KMS-11 (cell line): ENCODE measurements around the gene INPP5E.

Experiments
- H2AFZ ChIP-seq: fragments of 200-600 bp; sonication (generic); 2 replicates; pipeline ENCODE4 v1.6.1; 2016; ENCODE audit warnings: antibody characterized with exemption, mixed run types, low read depth
- H3K27ac ChIP-seq: fragments of 200-600 bp; sonication (generic); 2 replicates; pipeline ENCODE4 v1.6.1; 2016; ENCODE audit warnings: mild to moderate bottlenecking, mixed run types
- H3K27me3 ChIP-seq: fragments of 200-600 bp; sonication (generic); 2 replicates; pipeline ENCODE4 v1.6.1; 2017; ENCODE audit warnings: mild to moderate bottlenecking, low read depth, mixed run types, moderate library complexity; ENCODE audit not compliant: insufficient read depth
- H3K36me3 ChIP-seq: fragments of 200-600 bp; sonication (generic); 2 replicates; pipeline ENCODE4 v1.6.1; 2017; ENCODE audit warnings: mild to moderate bottlenecking, mixed run types; ENCODE audit not compliant: insufficient read depth
- H3K4me1 ChIP-seq: fragments of 200-600 bp; sonication (generic); 2 replicates; pipeline ENCODE4 v1.6.1; 2016; ENCODE audit warnings: mild to moderate bottlenecking, low read depth, mixed run types; ENCODE audit not compliant: poor library complexity, severe bottlenecking
- H3K4me2 ChIP-seq: fragments of 200-600 bp; sonication (generic); 2 replicates; pipeline ENCODE4 v1.7.0; 2016; ENCODE audit warnings: mild to moderate bottlenecking, mixed run types
- H3K4me3 ChIP-seq: fragments of 200-600 bp; sonication (generic); IDR thresholded peaks from 2 replicates; pipeline ENCODE4 v1.6.1; 2017; ENCODE audit warnings: low read depth, low read length, mixed read lengths; ENCODE audit not compliant: insufficient read depth
- H3K79me2 ChIP-seq: fragments of 200-600 bp; sonication (generic); 2 replicates; pipeline ENCODE4 v1.6.1; 2016; ENCODE audit warnings: low read depth, mixed run types; ENCODE audit not compliant: insufficient read depth
- H3K9ac ChIP-seq: fragments of 200-600 bp; sonication (generic); 2 replicates; pipeline ENCODE4 v1.6.1; 2016; ENCODE audit warnings: mild to moderate bottlenecking, mixed run types
- H4K20me1 ChIP-seq: fragments of 200-600 bp; sonication (generic); 2 replicates; pipeline ENCODE4 v1.6.1; 2016; ENCODE audit warnings: mild to moderate bottlenecking, mixed run types; ENCODE audit not compliant: insufficient read depth
- TF ChIP-seq, protein P1 (sequence below): fragments of 200-600 bp; sonication (generic); conservative IDR thresholded peaks from 2 replicates; pipeline ENCODE4 v1.6.1; 2017; ENCODE audit warnings: low read depth, mild to moderate bottlenecking, antibody characterized with exemption, low read length, moderate library complexity, mixed read lengths

Gene INPP5E

GRCh38 chr9:136439481-136440408 is at the start of gene INPP5E:
TSS of gene INPP5E (minus strand) at chr9:136439845. CDS start at chr9:136439419, 426 bp downstream.
- peaks cover 34% of the 10 kb centered on the region for H3K79me2 ChIP-seq
- H4K20me1 ChIP-seq, result no peaks in the 10 kb centered on the region
- H3K9ac ChIP-seq, result peak within 1 kb of the TSS; percentile 65
- TF ChIP-seq, protein P1, sequence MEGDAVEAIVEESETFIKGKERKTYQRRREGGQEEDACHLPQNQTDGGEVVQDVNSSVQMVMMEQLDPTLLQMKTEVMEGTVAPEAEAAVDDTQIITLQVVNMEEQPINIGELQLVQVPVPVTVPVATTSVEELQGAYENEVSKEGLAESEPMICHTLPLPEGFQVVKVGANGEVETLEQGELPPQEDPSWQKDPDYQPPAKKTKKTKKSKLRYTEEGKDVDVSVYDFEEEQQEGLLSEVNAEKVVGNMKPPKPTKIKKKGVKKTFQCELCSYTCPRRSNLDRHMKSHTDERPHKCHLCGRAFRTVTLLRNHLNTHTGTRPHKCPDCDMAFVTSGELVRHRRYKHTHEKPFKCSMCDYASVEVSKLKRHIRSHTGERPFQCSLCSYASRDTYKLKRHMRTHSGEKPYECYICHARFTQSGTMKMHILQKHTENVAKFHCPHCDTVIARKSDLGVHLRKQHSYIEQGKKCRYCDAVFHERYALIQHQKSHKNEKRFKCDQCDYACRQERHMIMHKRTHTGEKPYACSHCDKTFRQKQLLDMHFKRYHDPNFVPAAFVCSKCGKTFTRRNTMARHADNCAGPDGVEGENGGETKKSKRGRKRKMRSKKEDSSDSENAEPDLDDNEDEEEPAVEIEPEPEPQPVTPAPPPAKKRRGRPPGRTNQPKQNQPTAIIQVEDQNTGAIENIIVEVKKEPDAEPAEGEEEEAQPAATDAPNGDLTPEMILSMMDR, result peak; percentile 46; the same call in 1 of the 2 replicates
- no peaks in the 10 kb centered on the region for H3K27me3 ChIP-seq
- peaks cover 20% of the 10 kb centered on the region for H3K4me1 ChIP-seq
- H3K4me3 ChIP-seq, result no peak within 1 kb of the TSS
- peak within 1 kb of the TSS; percentile 32; the same call in 1 of the 2 replicates for H3K27ac ChIP-seq
- H2AFZ ChIP-seq, result peak within 1 kb of the TSS; percentile 44
- H3K36me3 ChIP-seq, result no peaks in the 10 kb centered on the region
- H3K4me2 ChIP-seq, result peak within 1 kb of the TSS; percentile 81

DNA sequence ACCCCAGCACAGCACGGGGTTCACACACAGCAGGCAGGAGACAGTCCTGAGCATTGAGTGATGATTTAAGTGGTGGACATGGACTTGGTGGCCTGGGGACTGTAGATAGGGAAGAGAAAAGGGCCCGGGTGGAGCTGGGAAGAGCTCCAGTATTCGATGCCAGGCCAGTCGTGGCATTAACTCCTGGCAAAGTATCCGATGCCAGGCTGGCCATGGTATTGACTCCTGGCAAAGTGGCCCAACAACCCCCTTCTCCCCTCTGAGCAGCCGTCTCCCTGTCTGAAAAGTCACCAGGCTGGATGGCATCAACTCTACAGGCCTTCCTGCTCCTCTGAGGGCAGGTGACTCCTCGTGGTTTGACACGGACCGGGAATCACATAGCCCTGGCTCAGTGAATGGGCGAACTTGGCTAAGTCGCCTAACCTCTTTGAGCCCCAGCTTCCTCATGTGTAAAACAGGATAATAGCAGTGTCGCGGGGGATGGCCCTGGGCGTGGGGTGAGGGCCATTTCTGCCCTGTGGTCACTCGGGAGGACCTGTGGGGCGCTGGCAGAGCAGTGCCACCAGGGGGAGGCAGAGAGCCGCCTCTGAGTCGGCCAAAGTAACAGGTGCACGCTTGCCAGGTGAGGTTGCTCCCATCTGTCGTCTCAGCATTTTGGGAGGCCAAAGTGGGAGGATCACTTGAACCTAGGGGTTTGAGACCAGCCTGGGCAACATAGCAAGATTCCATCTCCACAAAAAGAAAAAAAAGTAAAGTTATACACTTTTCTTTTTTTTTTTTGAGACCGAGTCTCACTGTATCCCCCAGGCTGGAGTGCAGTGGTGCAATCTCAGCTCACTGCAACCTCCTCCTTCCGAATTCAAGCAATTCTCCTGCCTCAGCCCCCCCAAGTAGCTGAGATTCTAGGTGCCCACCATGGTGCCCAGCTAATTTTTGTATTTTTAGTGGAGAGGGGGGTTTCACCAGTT is 48.9 kb upstream of the INPP5E start:
- TF ChIP-seq, protein P1, result peak; percentile 95
- H3K27ac ChIP-seq, result no peak overlapping the region
- H3K9ac ChIP-seq, result no peak overlapping the region
- no peak overlapping the region for H3K4me3 ChIP-seq
- no peaks in the 10 kb centered on the region for H3K36me3 ChIP-seq
- no peaks in the 10 kb centered on the region for H3K79me2 ChIP-seq
- peaks cover 82% of the 10 kb centered on the region for H3K27me3 ChIP-seq
- no peak overlapping the region for H3K4me2 ChIP-seq
- peaks cover 10% of the 10 kb centered on the region for H3K4me1 ChIP-seq
- no peak overlapping the region for H2AFZ ChIP-seq
- H4K20me1 ChIP-seq, result no peaks in the 10 kb centered on the region

DNA sequence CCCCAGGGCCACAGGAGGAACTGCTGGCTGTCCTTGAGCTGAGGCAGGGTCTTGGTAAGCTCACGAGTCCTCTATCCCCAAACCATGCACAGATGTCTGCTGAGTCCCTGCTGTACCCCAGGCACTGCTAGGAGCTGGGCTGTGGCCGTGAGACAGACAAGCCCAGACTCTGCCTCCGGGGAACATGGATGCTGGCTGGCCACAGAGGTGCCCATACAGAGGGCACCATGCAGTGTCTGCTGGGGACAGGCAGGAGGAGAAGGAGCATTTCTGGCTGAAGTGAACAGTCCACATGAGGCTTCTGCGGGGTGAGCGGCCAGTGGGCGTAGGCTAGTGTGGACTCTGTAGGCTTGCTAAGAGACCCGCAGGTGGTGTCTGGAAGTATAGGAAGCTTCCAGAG is 48.0 kb upstream of the INPP5E start:
- no peak overlapping the region for H2AFZ ChIP-seq
- H3K4me2 ChIP-seq, result no peak overlapping the region
- H3K4me1 ChIP-seq, result peaks cover 10% of the 10 kb centered on the region
- TF ChIP-seq, protein P1, result no peak
- no peaks in the 10 kb centered on the region for H4K20me1 ChIP-seq
- H3K4me3 ChIP-seq, result no peak overlapping the region
- H3K9ac ChIP-seq, result no peak overlapping the region
- H3K27me3 ChIP-seq, result peaks cover 75% of the 10 kb centered on the region
- H3K36me3 ChIP-seq, result no peaks in the 10 kb centered on the region
- H3K27ac ChIP-seq, result no peak overlapping the region
- peaks cover 1% of the 10 kb centered on the region; the same call in 1 of the 2 replicates for H3K79me2 ChIP-seq

DNA sequence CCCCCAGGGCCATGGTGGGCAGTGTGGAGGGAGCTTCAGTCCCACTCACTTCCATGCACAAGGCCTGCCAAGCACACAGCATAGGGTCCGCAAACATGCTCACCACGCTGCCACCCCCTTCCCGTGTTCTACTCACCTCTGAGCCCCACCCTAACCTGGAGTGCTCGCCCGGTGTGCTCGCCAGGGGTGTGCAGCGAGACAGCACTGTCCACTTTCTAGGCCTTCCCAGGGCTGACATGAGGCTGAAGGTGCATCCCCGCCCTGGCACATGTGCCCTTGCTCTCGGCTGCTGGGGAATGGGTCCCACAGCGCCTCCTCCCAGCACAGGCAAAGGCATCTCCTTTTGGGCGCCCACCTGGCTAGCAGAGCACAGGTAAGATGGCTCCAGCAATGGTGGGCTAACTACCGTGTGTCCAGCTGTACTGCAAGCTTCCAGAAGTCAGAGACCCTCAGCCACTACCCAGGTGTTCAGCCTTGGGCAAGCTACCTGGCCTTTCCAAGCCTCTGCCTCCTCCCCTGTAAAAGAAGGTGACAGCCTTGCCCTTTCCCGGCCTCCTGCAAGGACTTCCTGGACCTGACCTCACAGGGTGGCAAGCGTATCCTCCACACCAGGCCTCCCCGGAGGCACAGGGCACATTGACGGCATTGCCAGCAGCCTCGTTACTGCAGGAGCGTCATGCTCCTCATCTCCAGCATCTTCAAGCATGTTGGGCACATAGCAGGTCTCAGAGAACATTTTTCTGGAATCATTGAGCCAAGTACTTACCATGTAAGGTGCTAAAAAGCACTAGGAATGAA is 47.4 kb upstream of the INPP5E start:
- no peak overlapping the region for H3K27ac ChIP-seq

More for the DNA sequence above, 47.4 kb upstream of the INPP5E start:
- TF ChIP-seq, protein P1, result no peak
- Histone ChIP-seq H2AFZ (no peak overlapping the region), H3K9ac (no peak overlapping the region), H3K4me2 (no peak overlapping the region), H3K27me3 (peaks cover 69% of the 10 kb centered on the region), H3K79me2 (peaks cover 8% of the 10 kb centered on the region), H3K36me3 (no peaks in the 10 kb centered on the region), H3K4me1 (peaks cover 10% of the 10 kb centered on the region), H4K20me1 (0 out of 2 replicates have a peak, but pooled peaks cover under 1% of the 10 kb centered on the region), H3K4me3 (no peak overlapping the region)
